ENCODE results near the gene MED12L.

GRCh38 chr3:151226088-151226563 is 140.7 kb downstream of the MED12L start:
- TF ChIP-seq POLR2A (IDR thresholded peaks at IDR 0.05) (no peak), CTCF (IDR thresholded peaks at IDR 0.05) (no peak)

Measured in lower leg skin (tissue), 3 donors.